Osteoblast (primary cell): ENCODE data around the gene ADARB1. TPM values are rescaled to one million over a fixed set of nuclear protein-coding genes. Genes with fewer than 3 reads are reported as not detected.

ENCODE experiments used
- DNase-seq: peaks from one replicate; pipeline ENCODE4 v3.0.0; 2011; ENCODE audit warnings: low spot score, mixed read lengths; ENCODE audit not compliant: insufficient read length; ENCODE audit errors: missing footprints
- H2AFZ ChIP-seq: 2 replicates; pipeline ENCODE4 v1.6.0; 2011; ENCODE audit warnings: mild to moderate bottlenecking, low read length
- H3K27ac ChIP-seq: 2 replicates; pipeline ENCODE4 v1.5.1; 2011; ENCODE audit warnings: mild to moderate bottlenecking, low read depth, low read length, moderate library complexity
- H3K27me3 ChIP-seq: 2 replicates; pipeline ENCODE4 v1.6.0; 2012; ENCODE audit warnings: mild to moderate bottlenecking, control low read depth, inconsistent platforms, low read length, moderate library complexity; ENCODE audit not compliant: insufficient read depth
- H3K36me3 ChIP-seq: 2 replicates; pipeline ENCODE4 v1.5.1; 2011; ENCODE audit warnings: mild to moderate bottlenecking, low read length, control low read depth, moderate library complexity; ENCODE audit not compliant: insufficient read depth
- H3K4me1 ChIP-seq: 2 replicates; pipeline ENCODE4 v1.5.1; 2011; ENCODE audit warnings: mild to moderate bottlenecking, low read length, control low read depth, moderate library complexity; ENCODE audit not compliant: insufficient read depth
- H3K4me2 ChIP-seq: 2 replicates; pipeline ENCODE4 v1.6.0; 2011; ENCODE audit warnings: mild to moderate bottlenecking, low read length; ENCODE audit not compliant: insufficient read depth
- H3K4me3 ChIP-seq: fragments of 200-600 bp; sonication (generic); 3 replicates; pipeline ENCODE4 v1.5.1; 2012; ENCODE audit warnings: mild to moderate bottlenecking, low read length, inconsistent platforms; ENCODE audit not compliant: insufficient read depth
- H3K79me2 ChIP-seq: 2 replicates; pipeline ENCODE4 v1.6.0; 2012; ENCODE audit warnings: mild to moderate bottlenecking, low read length, control low read depth, inconsistent platforms; ENCODE audit not compliant: insufficient read depth
- H3K9me3 ChIP-seq: 2 replicates; pipeline ENCODE4 v1.5.1; 2011; ENCODE audit warnings: low read depth, low read length, control low read depth
- H4K20me1 ChIP-seq: 2 replicates; pipeline ENCODE4 v1.6.0; 2012; ENCODE audit warnings: mild to moderate bottlenecking, low read length, control low read depth; ENCODE audit not compliant: insufficient read depth
- total RNA-seq: library from RNA; depleted of rRNA; stranded (reverse); fragments of >200 nt; gene quantifications from 2 replicates; pipeline ENCODE4 v1.2.3, GENCODE V29; 2012
- TF ChIP-seq, protein P1 (sequence below): IDR thresholded peaks from 2 replicates; pipeline ENCODE4 v1.5.1; 2011; ENCODE audit warnings: mild to moderate bottlenecking, low read depth, low read length, moderate library complexity; ENCODE audit errors: extremely low read depth

Gene ADARB1
- total RNA-seq, 1 donor, result 19.5 TPM

DNA sequence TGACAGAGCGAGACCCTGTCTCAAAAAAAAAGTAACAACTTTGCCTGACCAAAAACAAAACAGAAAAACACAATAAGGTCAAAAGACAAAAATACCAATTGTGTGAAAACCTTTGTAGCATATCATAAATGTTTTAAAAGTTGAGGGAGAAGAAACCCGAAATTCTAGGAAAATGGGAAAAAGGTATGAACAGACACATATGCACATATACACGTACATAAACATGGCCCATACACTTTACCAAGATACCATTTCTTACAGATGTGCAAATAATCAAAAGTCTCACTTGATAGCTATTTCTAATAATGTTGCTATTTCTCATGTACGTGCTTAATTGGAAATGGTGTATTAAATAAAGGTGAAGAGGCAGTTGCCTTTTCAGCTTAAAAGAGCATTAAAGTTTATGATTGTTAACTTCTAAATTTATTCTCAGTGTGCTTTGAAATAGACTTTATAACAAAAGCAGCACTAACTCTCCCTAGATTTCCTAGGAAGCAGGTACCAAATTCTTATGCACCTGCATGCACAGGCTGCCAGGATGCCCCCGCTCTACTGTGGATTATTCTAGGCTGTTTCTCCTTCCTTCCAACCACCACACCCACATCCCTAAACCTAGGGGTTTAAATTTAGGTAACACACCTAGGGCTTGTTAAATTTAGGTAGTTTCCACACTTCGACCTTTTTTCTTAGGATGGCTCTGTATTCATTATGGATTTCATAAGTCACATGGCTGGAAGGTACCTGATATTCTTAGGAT lies 33.8 kb downstream of the ADARB1 start:
- Histone ChIP-seq H3K4me1 (peaks cover 19% of the 10 kb centered on the region), H3K4me2 (no peak overlapping the region)
- DNase-seq, result no peak

DNA sequence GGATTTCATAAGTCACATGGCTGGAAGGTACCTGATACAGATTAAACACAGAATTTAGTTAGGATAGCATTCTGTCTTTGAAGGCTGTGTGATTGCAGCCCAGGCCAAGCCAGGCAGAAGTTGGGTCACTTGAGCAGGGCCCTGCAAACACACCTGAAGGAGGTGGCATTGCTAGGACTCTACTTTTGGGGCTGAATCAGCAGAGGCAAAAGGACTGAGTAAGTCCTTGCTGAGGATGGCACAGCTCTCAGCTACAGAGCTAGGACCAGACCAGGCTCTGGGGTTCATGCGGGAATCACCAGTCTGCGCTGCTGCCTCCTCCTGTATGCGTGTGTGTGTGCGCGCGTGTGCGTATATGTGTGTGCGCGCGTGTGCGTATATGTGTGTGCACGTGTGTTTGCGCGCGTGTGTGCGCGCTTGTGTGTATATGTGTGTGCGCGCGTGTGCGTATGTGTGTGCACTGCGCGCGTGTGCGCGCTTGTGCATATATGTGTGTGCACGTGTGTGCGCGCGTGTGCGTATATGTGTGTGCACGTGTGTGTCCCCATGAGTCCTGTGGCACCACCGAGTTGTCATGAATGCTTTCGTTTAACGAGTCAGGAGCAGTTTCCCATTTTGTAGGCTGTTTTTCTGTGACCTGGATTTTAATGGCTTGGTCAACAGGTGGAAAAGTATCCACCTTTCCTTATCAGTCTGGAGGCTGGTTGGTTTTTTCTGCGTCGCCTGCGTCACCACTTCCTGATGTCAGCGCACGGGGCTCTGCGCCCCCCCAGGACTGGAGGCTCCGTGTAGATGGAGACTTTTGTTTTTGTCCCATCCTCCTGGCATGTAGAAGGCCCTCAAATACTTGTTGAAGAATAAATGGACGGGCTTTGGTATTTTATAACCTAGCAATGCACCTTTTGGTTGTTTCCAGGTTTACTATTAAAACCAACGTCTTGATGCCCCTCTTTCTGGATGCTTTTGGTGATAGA lies 34.7 kb downstream of the ADARB1 start:
- Histone ChIP-seq H3K4me1 (peaks cover 19% of the 10 kb centered on the region), H3K36me3 (no peaks in the 10 kb centered on the region), H3K4me3 (peak overlapping the region; percentile 41), H3K79me2 (peaks cover 70% of the 10 kb centered on the region), H3K27ac (no peak overlapping the region), H3K9me3 (no peaks in the 10 kb centered on the region), H4K20me1 (peaks cover 23% of the 10 kb centered on the region), H2AFZ (peak overlapping the region; percentile 64), H3K4me2 (peak overlapping the region; percentile 73), H3K27me3 (no peaks in the 10 kb centered on the region)
- DNase-seq, result no peak
- TF ChIP-seq, protein P1, sequence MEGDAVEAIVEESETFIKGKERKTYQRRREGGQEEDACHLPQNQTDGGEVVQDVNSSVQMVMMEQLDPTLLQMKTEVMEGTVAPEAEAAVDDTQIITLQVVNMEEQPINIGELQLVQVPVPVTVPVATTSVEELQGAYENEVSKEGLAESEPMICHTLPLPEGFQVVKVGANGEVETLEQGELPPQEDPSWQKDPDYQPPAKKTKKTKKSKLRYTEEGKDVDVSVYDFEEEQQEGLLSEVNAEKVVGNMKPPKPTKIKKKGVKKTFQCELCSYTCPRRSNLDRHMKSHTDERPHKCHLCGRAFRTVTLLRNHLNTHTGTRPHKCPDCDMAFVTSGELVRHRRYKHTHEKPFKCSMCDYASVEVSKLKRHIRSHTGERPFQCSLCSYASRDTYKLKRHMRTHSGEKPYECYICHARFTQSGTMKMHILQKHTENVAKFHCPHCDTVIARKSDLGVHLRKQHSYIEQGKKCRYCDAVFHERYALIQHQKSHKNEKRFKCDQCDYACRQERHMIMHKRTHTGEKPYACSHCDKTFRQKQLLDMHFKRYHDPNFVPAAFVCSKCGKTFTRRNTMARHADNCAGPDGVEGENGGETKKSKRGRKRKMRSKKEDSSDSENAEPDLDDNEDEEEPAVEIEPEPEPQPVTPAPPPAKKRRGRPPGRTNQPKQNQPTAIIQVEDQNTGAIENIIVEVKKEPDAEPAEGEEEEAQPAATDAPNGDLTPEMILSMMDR, result no peak

More for the DNA sequence above, 33.8 kb downstream of the ADARB1 start:
- Histone ChIP-seq H2AFZ (no peak overlapping the region), H4K20me1 (peaks cover 24% of the 10 kb centered on the region), H3K4me3 (no peak overlapping the region), H3K27ac (no peak overlapping the region), H3K79me2 (peaks cover 71% of the 10 kb centered on the region), H3K9me3 (no peaks in the 10 kb centered on the region), H3K36me3 (no peaks in the 10 kb centered on the region), H3K27me3 (no peaks in the 10 kb centered on the region)
- TF ChIP-seq, protein P1, result no peak

DNA sequence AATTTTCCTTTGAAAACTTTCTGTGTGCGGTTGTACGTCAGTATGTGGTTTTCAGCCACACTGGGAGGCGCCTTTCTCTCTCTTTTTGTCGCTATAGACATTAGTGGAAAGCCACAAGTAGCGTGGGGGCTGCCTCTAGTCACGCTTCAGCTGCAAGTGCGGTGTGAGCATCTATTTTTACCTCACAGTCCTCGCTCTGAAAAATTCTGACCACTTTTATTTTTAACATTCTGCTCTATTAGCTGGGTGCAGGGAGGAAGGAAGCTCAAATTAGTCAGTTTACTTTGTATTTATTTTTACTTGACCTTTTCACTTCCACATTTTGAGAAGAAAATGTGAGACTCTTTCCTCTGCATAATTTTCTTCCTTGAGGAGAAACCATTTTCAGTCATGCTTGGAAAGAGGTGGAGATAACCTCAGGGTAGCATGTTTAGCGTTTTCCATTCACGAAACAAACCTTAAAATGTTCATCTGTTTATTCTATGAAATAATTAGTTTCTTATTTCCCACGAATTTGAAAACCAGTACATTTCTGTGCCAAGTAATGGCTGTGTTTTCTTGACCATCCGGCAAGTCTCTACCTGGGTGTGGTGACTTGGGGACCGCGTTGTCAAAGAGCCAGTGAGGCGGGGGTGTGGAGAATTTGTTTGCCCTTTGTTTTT lies 35.6 kb downstream of the ADARB1 start:
- Histone ChIP-seq H3K27ac (peak overlapping the region; percentile 25), H3K4me1 (peaks cover 12% of the 10 kb centered on the region), H3K4me3 (peak overlapping the region; percentile 41), H3K36me3 (no peaks in the 10 kb centered on the region), H3K9me3 (no peaks in the 10 kb centered on the region), H3K27me3 (no peaks in the 10 kb centered on the region), H3K79me2 (peaks cover 64% of the 10 kb centered on the region), H2AFZ (peak overlapping the region; percentile 64), H3K4me2 (peak overlapping the region; percentile 73), H4K20me1 (peaks cover 23% of the 10 kb centered on the region)
- peak; percentile 81 for DNase-seq
- TF ChIP-seq, protein P1, result no peak
